ENCODE data around the gene RPL36. TPM values are rescaled to one million over a fixed set of nuclear protein-coding genes. Genes with fewer than 3 reads are reported as not detected.

Gene RPL36
- total RNA-seq, 1 donor from 2014 or later = 566 TPM

DNA sequence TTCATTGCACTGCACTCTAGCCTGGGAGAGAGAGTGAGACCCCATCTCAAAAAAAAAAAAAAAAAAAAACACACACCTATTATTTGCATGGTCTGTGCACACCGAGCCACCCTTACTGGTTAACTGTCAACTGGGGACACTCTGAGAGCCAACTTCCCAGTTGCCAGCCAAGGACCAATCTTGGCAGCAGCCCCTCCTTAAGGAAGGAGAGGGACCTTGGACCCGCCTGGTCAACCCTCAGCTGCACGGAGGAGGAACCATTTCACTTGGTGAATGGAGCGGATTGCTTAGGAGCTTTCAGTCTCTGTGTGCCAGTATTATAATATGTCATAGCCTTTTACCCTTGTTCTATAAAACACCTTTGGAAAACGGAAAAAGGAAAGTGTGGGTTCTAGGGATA, 34.7 kb upstream of the RPL36 start:
- no peak for TF ChIP-seq CTCF (IDR thresholded peaks at IDR 0.05)
- Histone ChIP-seq H3K4me1 (no peaks in the 10 kb centered on the region), H3K27me3 (ENCODE audit: low read depth) (no peaks in the 10 kb centered on the region), H3K36me3 (peaks cover 100% of the 10 kb centered on the region), H3K27ac (no peak overlapping the region), H3K4me3 (no peak overlapping the region), H3K9me3 (no peaks in the 10 kb centered on the region)
- DNase-seq (peak; percentile 12), ATAC-seq (no peak)
- intact Hi-C loops (cut with DNase I) = no loop called here

DNA sequence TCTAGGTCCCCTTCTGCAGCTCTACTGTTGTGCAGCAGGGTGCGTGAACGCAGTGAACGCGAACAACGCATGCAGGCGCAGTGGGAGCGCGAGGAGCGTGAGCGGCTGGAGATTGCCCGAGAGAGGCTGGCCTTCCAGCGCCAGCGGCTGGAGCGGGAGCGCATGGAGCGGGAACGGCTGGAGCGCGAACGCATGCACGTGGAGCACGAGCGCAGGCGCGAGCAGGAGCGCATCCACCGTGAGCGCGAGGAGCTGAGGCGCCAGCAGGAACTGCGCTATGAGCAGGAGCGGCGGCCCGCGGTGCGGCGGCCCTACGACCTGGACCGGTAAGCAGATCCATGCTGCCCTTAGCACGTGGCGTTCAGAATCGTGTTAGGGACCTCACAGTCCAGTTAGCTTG, 28.6 kb upstream of the RPL36 start:
- H3K9me3 ChIP-seq = no peaks in the 10 kb centered on the region
- H3K27ac ChIP-seq = no peak overlapping the region
- no peak overlapping the region for H3K4me3 ChIP-seq
- peaks cover 100% of the 10 kb centered on the region for H3K36me3 ChIP-seq
- H3K4me1 ChIP-seq = no peaks in the 10 kb centered on the region
- DNase-seq (peak; percentile 26), ATAC-seq (peak in 1 of 2 donors; percentile 11)
- TF ChIP-seq CTCF (IDR thresholded peaks at IDR 0.05) = no peak
- intact Hi-C loops (cut with DNase I) = no loop called here
- H3K27me3 ChIP-seq (ENCODE audit: low read depth) = no peaks in the 10 kb centered on the region

GRCh38 chr19:5663904-5664303, 26.2 kb upstream of the RPL36 start:
- intact Hi-C loops (cut with DNase I) = no loop called here

GRCh38 chr19:5664515-5664914, 25.6 kb upstream of the RPL36 start:
- Histone ChIP-seq H3K4me3 (no peak overlapping the region), H3K9me3 (no peaks in the 10 kb centered on the region), H3K4me1 (no peaks in the 10 kb centered on the region), H3K27ac (no peak overlapping the region), H3K36me3 (peaks cover 100% of the 10 kb centered on the region), H3K27me3 (ENCODE audit: low read depth) (no peaks in the 10 kb centered on the region)
- TF ChIP-seq CTCF (IDR thresholded peaks at IDR 0.05) = no peak
- ATAC-seq (no peak), DNase-seq (peak; percentile 2)
- intact Hi-C loops (cut with DNase I) = no loop called here

More at GRCh38 chr19:5663904-5664303, 26.2 kb upstream of the RPL36 start:
- Histone ChIP-seq H3K36me3 (peaks cover 100% of the 10 kb centered on the region), H3K9me3 (no peaks in the 10 kb centered on the region), H3K27me3 (ENCODE audit: low read depth) (no peaks in the 10 kb centered on the region), H3K4me1 (no peaks in the 10 kb centered on the region), H3K4me3 (no peak overlapping the region), H3K27ac (no peak overlapping the region)
- ATAC-seq (no peak), DNase-seq (peak; percentile 35)
- no peak for TF ChIP-seq CTCF (IDR thresholded peaks at IDR 0.05)

GRCh38 chr19:5665781-5666513, 24.1 kb upstream of the RPL36 start:
- ATAC-seq (no peak), DNase-seq (peak; percentile 7)
- Histone ChIP-seq H3K9me3 (no peaks in the 10 kb centered on the region), H3K4me1 (no peaks in the 10 kb centered on the region), H3K27ac (no peak overlapping the region), H3K36me3 (peaks cover 92% of the 10 kb centered on the region), H3K4me3 (no peak overlapping the region), H3K27me3 (ENCODE audit: low read depth) (no peaks in the 10 kb centered on the region)
- no peak for TF ChIP-seq CTCF (IDR thresholded peaks at IDR 0.05)
- intact Hi-C loops (cut with DNase I) = no loop called here

All from lower lobe of right lung (tissue), 2 donors.